ENCODE data around the gene SIK2.

DNA sequence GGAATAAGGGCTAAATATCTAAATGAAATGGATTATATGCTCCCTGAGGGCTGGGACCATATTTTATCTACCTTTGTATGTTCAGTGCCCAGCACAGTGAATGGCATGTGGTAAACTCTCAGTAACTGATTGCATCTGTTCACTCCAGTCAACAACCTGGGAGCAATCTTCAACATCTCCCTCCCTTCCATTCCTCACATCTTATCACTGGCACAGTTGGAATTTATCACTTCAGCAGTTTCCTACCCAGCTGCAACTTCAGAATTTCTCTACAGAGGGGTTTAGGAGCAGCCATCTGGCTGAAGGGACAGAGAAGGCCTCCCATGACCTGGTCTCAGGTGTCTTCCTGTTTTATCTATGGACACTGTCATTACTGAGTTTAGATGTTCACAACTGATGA lies 9.8 kb upstream of the SIK2 start:
- TF ChIP-seq, protein P1, sequence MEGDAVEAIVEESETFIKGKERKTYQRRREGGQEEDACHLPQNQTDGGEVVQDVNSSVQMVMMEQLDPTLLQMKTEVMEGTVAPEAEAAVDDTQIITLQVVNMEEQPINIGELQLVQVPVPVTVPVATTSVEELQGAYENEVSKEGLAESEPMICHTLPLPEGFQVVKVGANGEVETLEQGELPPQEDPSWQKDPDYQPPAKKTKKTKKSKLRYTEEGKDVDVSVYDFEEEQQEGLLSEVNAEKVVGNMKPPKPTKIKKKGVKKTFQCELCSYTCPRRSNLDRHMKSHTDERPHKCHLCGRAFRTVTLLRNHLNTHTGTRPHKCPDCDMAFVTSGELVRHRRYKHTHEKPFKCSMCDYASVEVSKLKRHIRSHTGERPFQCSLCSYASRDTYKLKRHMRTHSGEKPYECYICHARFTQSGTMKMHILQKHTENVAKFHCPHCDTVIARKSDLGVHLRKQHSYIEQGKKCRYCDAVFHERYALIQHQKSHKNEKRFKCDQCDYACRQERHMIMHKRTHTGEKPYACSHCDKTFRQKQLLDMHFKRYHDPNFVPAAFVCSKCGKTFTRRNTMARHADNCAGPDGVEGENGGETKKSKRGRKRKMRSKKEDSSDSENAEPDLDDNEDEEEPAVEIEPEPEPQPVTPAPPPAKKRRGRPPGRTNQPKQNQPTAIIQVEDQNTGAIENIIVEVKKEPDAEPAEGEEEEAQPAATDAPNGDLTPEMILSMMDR (IDR thresholded peaks at IDR 0.05) = no peak
- no peak for TF ChIP-seq POLR2A (IDR thresholded peaks at IDR 0.05)

All from thyroid gland (tissue), 4 donors.